ENCODE data around the gene DPP10. TPM values are rescaled to one million over a fixed set of nuclear protein-coding genes. Genes with fewer than 3 reads are reported as not detected.

The DPP10 gene
- total and polyA plus RNA-seq, 10 of the 15 experiments (the other 5 are each of a cell fraction or from before 2014, with no cell fraction given): not detected

DNA sequence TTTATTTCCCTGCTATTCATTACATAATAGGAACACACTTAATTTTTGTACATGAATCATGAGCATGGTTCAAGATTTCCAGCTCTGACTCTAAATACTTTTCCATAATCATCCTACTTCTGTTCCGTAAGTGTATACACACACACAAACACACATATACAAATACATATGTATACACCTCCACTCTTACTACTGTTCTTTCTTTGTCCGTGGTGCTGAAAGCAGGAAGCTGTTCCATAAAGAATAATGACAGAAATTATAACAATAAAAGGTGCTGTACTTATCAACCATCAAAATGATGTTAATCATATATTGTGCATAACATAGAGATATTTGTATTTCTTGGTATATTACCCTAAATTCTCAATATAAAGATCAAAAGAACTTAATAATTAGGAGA is 776.9 kb downstream of the DPP10 start:
- POLR2A ChIA-PET: no interaction called here
- Histone ChIP-seq H3K4me2 (ENCODE audit: control insufficient read depth, insufficient read depth) (no peak overlapping the region), H3K27me3 (replicated peaks in 1 of 2; ENCODE audit: control insufficient read depth in 2 of 2, insufficient read depth in 2 of 2, low read length in 1 of 2) (no peaks in the 10 kb centered on the region), H3K9ac (ENCODE audit: control insufficient read depth, insufficient read depth, low read length) (no peak overlapping the region), H3K9me3 (replicated peaks; ENCODE audit: control insufficient read depth, insufficient read depth, low read length) (no peaks in the 10 kb centered on the region), H3K79me2 (ENCODE audit: control insufficient read depth, insufficient read depth, low read length) (no peaks in the 10 kb centered on the region), H2AFZ (ENCODE audit: control insufficient read depth, low read depth, low read length) (no peak overlapping the region), H4K20me1 (ENCODE audit: control insufficient read depth, insufficient read depth) (no peaks in the 10 kb centered on the region), H3K4me1 (ENCODE audit: control insufficient read depth, insufficient read depth, low read length) (no peaks in the 10 kb centered on the region), H3K27ac (ENCODE audit: control insufficient read depth, insufficient read depth) (no peak overlapping the region), H3K4me3 (no peak overlapping the region), H3K36me3 (ENCODE audit: control insufficient read depth in 2 of 2, insufficient read depth in 2 of 2, low read length in 1 of 2) (no peaks in the 10 kb centered on the region)
- FAIRE-seq: no peak
- no TSS peak for BruUV-seq (replicated peaks)
- intact Hi-C loops (cut with micrococcal nuclease; ENCODE audit: unreplicated experiment) (no loop called here), in situ Hi-C loops (cut with MboI) (no loop called here)
- CTCF ChIA-PET: no interaction called here
- RAD21 ChIA-PET (ENCODE audit: unreplicated experiment): no interaction called here
- WGBS (ENCODE audit: insufficient coverage, insufficient replicate concordance, low lambda C conversion rate, missing lambda C conversion rate): 50% methylated on average over 2 of the region's 2 CpGs
- DNase-seq (ENCODE audit: low read depth, low spot score): no peak
- TF ChIP-seq STAT3 (IDR thresholded peaks at IDR 0.05; ENCODE audit: low read depth, low read length) (no peak), FOXM1 (IDR thresholded peaks at IDR 0.05; ENCODE audit: low read depth, low read length) (no peak), TCF12 (IDR thresholded peaks at IDR 0.05; ENCODE audit: low read depth, low read length) (no peak), MTA3 (IDR thresholded peaks at IDR 0.05; ENCODE audit: borderline replicate concordance, low read length) (no peak), GATAD2B (conservative IDR thresholded peaks at IDR 0.05; ENCODE audit: low read depth) (no peak), MXI1 (IDR thresholded peaks at IDR 0.05; ENCODE audit: low read depth, low read length) (no peak), SRF (IDR thresholded peaks at IDR 0.05; ENCODE audit: low read depth in 2 of 2, low read length in 2 of 2) (no peak), ZNF274 (IDR thresholded peaks at IDR 0.05; ENCODE audit: insufficient read depth, insufficient read length) (no peak), CBX5 (IDR thresholded peaks at IDR 0.05; ENCODE audit: low read depth) (no peak)
- TF ChIP-seq, protein P1, sequence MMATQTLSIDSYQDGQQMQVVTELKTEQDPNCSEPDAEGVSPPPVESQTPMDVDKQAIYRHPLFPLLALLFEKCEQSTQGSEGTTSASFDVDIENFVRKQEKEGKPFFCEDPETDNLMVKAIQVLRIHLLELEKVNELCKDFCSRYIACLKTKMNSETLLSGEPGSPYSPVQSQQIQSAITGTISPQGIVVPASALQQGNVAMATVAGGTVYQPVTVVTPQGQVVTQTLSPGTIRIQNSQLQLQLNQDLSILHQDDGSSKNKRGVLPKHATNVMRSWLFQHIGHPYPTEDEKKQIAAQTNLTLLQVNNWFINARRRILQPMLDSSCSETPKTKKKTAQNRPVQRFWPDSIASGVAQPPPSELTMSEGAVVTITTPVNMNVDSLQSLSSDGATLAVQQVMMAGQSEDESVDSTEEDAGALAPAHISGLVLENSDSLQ (IDR thresholded peaks at IDR 0.05): no peak
- TF ChIP-seq, protein P2, sequence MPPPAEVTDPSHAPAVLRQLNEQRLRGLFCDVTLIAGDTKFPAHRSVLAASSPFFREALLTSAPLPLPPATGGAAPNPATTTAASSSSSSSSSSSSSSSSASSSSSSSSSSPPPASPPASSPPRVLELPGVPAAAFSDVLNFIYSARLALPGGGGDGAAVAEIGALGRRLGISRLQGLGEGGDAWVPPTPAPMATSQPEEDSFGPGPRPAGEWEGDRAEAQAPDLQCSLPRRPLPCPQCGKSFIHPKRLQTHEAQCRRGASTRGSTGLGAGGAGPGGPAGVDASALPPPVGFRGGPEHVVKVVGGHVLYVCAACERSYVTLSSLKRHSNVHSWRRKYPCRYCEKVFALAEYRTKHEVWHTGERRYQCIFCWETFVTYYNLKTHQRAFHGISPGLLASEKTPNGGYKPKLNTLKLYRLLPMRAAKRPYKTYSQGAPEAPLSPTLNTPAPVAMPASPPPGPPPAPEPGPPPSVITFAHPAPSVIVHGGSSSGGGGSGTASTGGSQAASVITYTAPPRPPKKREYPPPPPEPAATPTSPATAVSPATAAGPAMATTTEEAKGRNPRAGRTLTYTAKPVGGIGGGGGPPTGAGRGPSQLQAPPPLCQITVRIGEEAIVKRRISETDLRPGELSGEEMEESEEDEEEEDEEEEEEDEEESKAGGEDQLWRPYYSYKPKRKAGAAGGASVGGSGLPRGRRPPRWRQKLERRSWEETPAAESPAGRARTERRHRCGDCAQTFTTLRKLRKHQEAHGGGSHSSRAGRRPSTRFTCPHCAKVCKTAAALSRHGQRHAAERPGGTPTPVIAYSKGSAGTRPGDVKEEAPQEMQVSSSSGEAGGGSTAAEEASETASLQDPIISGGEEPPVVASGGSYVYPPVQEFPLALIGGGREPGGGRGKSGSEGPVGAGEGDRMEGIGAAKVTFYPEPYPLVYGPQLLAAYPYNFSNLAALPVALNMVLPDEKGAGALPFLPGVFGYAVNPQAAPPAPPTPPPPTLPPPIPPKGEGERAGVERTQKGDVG (CRISPR knock-in tag; IDR thresholded peaks at IDR 0.05): no peak
- TF ChIP-seq, protein P3, sequence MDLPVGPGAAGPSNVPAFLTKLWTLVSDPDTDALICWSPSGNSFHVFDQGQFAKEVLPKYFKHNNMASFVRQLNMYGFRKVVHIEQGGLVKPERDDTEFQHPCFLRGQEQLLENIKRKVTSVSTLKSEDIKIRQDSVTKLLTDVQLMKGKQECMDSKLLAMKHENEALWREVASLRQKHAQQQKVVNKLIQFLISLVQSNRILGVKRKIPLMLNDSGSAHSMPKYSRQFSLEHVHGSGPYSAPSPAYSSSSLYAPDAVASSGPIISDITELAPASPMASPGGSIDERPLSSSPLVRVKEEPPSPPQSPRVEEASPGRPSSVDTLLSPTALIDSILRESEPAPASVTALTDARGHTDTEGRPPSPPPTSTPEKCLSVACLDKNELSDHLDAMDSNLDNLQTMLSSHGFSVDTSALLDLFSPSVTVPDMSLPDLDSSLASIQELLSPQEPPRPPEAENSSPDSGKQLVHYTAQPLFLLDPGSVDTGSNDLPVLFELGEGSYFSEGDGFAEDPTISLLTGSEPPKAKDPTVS (IDR thresholded peaks at IDR 0.05; ENCODE audit: low read depth, low read length): no peak
- ATAC-seq: no peak
- SMC1A ChIA-PET (ENCODE audit: uncharacterized antibody, unreplicated experiment): no interaction called here

All from GM12878 (cell line).